Measurements from ENCODE around the gene UBXN10. TPM values are rescaled to one million over a fixed set of nuclear protein-coding genes. Genes with fewer than 3 reads are reported as not detected.

Gene UBXN10
- total RNA-seq, 4 donors from 2014 or later, result 0.94 to 5.7 (median 2.2) TPM

- TF ChIP-seq POLR2A (IDR thresholded peaks at IDR 0.05), result no peak
- no peak for TF ChIP-seq CTCF (IDR thresholded peaks at IDR 0.05)
- Histone ChIP-seq H3K36me3 (no peaks in the 10 kb centered on the region), H3K9me3 (no peaks in the 10 kb centered on the region), H3K27me3 (no peaks in the 10 kb centered on the region), H3K4me3 (no peak overlapping the region), H3K27ac (no peak overlapping the region), H3K4me1 (no peaks in the 10 kb centered on the region)
- DNase-seq, result no peak
These were observed 37.2 kb downstream of the UBXN10 start for GRCh38 chr1:20223106-20223505.

- Histone ChIP-seq H3K36me3 (no peaks in the 10 kb centered on the region), H3K27ac (no peak overlapping the region), H3K9me3 (no peaks in the 10 kb centered on the region), H3K4me3 (no peak overlapping the region), H3K4me1 (no peaks in the 10 kb centered on the region), H3K27me3 (no peaks in the 10 kb centered on the region)
- TF ChIP-seq POLR2A (IDR thresholded peaks at IDR 0.05) (no peak), CTCF (IDR thresholded peaks at IDR 0.05) (no peak)
- no peak for DNase-seq
These were observed 37.9 kb downstream of the UBXN10 start for GRCh38 chr1:20223551-20224419.

GRCh38 chr1:20224546-20224945 is 38.6 kb downstream of the UBXN10 start:
- Histone ChIP-seq H3K27me3 (no peaks in the 10 kb centered on the region), H3K36me3 (no peaks in the 10 kb centered on the region), H3K4me1 (no peaks in the 10 kb centered on the region), H3K4me3 (no peak overlapping the region), H3K27ac (no peak overlapping the region), H3K9me3 (no peaks in the 10 kb centered on the region)
- TF ChIP-seq POLR2A (IDR thresholded peaks at IDR 0.05), result no peak
- no peak for TF ChIP-seq CTCF (IDR thresholded peaks at IDR 0.05)
- no peak for DNase-seq

GRCh38 chr1:20227704-20228103 is 41.8 kb downstream of the UBXN10 start:
- DNase-seq, result no peak
- Histone ChIP-seq H3K27me3 (no peaks in the 10 kb centered on the region), H3K4me3 (no peak overlapping the region), H3K27ac (no peak overlapping the region), H3K9me3 (no peaks in the 10 kb centered on the region), H3K4me1 (no peaks in the 10 kb centered on the region), H3K36me3 (no peaks in the 10 kb centered on the region)
- TF ChIP-seq POLR2A (IDR thresholded peaks at IDR 0.05), result no peak
- TF ChIP-seq CTCF (IDR thresholded peaks at IDR 0.05), result no peak

GRCh38 chr1:20228314-20228825 is 42.5 kb downstream of the UBXN10 start:
- no peak overlapping the region for H3K4me3 ChIP-seq
- no peak for TF ChIP-seq POLR2A (IDR thresholded peaks at IDR 0.05)
- no peak for TF ChIP-seq CTCF (IDR thresholded peaks at IDR 0.05)
- no peak overlapping the region for H3K27ac ChIP-seq
- no peak for DNase-seq
- no peaks in the 10 kb centered on the region for H3K4me1 ChIP-seq
- no peaks in the 10 kb centered on the region for H3K9me3 ChIP-seq
- H3K27me3 ChIP-seq, result no peaks in the 10 kb centered on the region
- no peaks in the 10 kb centered on the region for H3K36me3 ChIP-seq
